GM12891 (cell line): ENCODE data around the gene NMT2.

Experiments used
- DNase-seq: peaks from one replicate; pipeline ENCODE4 v3.0.0; 2011; ENCODE audit warnings: low spot score; ENCODE audit not compliant: insufficient read length
- FAIRE-seq: peaks from 2 replicates; lab custom pipeline; 2011; peaks lifted over from hg19 to GRCh38; lab: Jason Lieb, UNC
- PAX5 ChIP-seq: IDR thresholded peaks from 2 replicates; pipeline ENCODE4 v1.6.1; 2011; ENCODE audit warnings: low read length, moderate library complexity, mild to moderate bottlenecking; ENCODE audit not compliant: insufficient read depth, severe bottlenecking
- POLR2A ChIP-seq: IDR thresholded peaks from 2 replicates; pipeline ENCODE4 v1.6.1; 2011; ENCODE audit warnings: low read depth, low read length, control low read depth
- POLR2AphosphoS5 ChIP-seq: IDR thresholded peaks from 2 replicates; pipeline ENCODE4 v1.6.1; 2011; ENCODE audit warnings: low read depth, low read length, control low read depth
- POU2F2 ChIP-seq: IDR thresholded peaks from 2 replicates; pipeline ENCODE4 v1.6.1; 2011; ENCODE audit warnings: low read depth, mild to moderate bottlenecking, control low read depth, low read length, moderate library complexity
- SPI1 ChIP-seq: IDR thresholded peaks from 2 replicates; pipeline ENCODE4 v1.6.1; 2011; ENCODE audit warnings: low read depth, low read length, control low read depth
- TAF1 ChIP-seq: IDR thresholded peaks from 2 replicates; pipeline ENCODE4 v1.6.1; 2011; ENCODE audit warnings: low read depth, low read length, control low read depth

The NMT2 gene

DNA sequence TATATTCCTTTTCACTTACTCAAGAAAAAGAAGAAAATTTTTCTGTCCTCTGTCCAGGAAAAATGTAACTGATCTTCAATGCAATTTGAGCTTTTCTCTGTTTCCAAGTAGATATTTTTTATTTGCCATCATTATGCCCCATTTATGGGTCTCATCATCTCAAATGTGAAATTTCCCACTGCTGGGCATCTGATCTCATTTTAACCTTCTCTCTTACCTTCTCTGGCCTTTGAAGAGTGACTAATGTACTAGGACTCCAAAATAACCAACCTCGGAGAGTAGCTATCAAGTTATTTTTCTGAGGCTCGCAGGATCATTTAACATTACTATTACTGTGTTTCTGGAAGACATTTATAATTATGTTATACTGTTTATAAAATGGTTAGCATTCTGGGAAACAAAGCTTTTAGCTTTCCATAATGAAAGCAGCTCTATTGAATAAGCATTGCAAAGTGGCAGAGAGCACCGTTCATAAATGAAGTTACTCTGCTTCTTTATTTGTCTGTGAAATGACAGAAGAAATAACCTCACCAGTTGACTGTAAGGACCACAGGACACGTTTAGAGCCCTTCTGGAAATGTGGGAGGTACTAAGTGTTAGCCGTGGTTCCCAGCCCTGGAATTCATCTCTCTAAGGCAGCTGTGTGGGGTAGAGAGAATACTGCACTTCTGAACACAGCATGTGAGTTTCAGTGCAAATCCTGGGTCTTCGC is 33.3 kb upstream of the NMT2 start:
- DNase-seq (no peak), FAIRE-seq (no peak)
- TF ChIP-seq SPI1 (no peak), POU2F2 (no peak), TAF1 (no peak), PAX5 (no peak), POLR2A (no peak), POLR2AphosphoS5 (no peak)

DNA sequence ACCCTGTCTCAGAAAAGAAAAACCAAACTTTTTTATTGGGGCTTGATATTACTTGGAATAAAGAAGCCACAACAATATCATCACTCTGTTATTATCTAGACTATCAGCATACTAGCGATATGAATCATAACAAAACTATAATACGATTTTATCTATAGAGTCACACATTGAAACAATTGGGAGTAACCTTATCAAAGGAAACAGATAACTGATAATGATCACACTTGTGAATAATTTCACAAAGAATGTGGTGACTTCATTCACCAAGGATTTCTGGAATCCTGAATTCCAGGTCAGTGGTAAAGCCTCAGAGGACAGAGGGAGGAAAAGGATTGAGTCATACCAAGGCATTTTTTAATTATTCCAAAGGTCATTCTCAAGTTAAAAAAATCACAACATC is 32.1 kb upstream of the NMT2 start:
- DNase-seq, result no peak
- TF ChIP-seq POLR2AphosphoS5, result no peak
- TF ChIP-seq SPI1, result no peak
- no peak for TF ChIP-seq TAF1
- no peak for TF ChIP-seq POU2F2
- no peak for TF ChIP-seq PAX5
- no peak for TF ChIP-seq POLR2A
- no peak for FAIRE-seq

DNA sequence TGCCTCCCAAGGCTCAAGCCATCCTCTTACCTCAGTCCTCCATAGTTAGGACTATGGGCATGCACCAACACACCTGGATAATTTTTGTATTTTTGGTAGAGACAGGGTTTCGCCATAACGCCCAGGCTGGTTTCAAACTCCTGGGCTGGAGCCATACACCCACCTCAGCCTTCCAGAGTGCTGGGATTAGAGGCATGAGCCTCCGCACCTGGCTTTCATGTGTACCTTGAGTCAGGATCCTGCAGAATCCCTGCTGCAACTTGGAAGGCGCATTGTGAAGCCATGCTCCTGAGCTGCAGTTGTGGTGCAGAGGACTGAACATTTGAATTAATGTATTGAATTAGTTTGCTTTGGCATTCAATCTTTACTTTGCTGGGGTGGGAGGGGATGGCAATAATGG is 29.4 kb upstream of the NMT2 start:
- no peak for FAIRE-seq

DNA sequence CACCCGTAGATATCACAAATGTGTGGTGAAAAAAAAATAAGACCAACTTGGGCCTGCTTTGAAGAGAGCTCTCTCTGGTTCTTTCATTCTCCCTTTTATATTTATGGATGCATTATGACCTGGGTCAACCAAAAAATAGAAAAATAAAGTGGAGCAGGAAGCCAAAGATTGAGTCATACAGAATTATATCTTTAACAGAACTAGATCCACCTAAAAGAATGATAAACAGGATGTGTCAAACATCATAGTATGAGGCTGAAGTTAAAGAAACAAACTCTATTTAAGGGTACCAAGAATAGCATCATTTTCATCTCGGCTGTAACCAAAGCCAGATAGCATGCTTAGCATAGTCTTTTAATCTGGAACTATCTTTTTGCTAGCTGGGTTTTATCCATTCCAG is 28.8 kb upstream of the NMT2 start:
- no peak for TF ChIP-seq POLR2A
- no peak for TF ChIP-seq PAX5
- no peak for TF ChIP-seq POLR2AphosphoS5
- TF ChIP-seq TAF1, result no peak
- FAIRE-seq (no peak), DNase-seq (no peak)

More for the DNA sequence above, 29.4 kb upstream of the NMT2 start:
- DNase-seq, result no peak
- TF ChIP-seq POLR2A, result no peak
- no peak for TF ChIP-seq PAX5
- TF ChIP-seq POU2F2, result no peak
- no peak for TF ChIP-seq SPI1
- no peak for TF ChIP-seq POLR2AphosphoS5
- no peak for TF ChIP-seq TAF1

DNA sequence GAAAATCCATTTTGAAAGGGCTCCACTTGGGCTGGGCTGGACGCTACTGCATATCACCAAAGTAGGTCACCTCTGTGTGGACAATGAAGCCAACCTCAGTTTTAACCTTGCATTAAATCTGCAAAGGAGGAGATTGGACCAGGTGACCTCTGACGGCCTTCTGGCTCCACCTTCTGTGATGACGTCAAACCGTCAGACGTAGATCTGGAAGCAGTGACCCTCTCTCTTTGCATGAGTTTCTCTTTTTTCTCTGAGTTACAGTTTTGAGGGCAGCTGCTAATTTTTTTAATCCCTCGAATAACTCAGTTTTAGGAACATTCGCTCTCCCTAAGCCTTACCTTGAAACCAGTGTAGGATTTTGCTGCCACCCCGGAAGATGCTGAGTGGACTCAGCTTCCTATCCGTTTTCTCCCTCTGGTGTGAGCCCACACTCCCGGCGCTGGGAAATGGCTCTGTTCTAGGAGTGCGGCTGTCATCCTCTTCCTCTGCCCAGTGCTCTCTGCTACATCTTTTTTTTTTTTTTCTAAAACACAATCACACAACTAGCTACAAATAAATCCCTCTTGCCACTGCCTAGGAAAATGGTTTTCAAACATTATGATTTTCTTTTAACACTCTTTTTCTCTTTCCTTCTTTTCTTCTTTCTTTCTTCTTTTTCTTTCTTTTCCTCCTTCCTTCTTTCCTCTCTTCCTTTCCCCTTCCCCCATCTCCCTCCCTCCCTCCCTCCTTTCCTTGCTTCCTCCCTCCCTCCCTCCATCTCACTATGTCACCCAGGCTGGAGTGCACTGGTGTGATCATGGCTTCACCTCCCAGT is 27.7 kb upstream of the NMT2 start:
- DNase-seq (no peak), FAIRE-seq (no peak)
- TF ChIP-seq POLR2A, result no peak
- TF ChIP-seq POU2F2, result no peak
- TF ChIP-seq POLR2AphosphoS5, result no peak
- no peak for TF ChIP-seq TAF1
- no peak for TF ChIP-seq SPI1
- no peak for TF ChIP-seq PAX5

DNA sequence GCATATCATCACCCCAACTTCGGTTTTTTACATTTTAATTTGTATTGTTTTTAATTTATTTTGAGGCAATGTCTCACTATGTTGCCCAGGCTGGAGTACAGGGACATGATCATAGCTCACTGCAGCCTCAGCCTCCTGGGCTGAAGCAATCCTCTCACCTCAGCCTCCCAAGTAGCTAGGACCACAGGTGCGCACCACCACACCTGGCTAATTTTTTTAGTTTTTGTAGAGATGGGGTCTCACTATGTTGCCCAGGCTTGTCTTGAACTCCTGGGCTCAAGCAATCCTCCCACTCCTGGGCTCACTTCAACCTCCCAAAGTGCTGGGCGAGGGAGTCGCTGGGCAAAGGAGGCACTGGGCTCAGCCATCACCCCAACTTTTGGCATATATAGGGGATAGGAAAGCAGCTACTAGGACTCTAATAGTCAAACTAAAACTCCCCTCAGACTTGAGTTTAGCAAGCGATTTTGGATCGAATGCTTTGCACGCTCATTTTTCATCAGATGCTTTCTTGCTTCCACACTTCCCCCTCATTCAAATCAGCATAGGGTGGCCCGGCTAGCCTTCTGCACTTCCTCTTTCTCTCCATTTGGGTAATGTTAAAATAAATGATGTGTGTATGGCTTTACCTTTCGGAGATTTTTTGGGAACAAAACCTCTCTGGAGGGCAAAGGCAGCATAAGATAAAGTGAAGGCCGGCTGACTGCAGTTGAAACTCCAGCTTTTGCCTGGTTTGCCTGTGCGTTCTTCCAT is 20.8 kb upstream of the NMT2 start:
- TF ChIP-seq SPI1, result peak; percentile 94
- no peak for TF ChIP-seq POU2F2
- TF ChIP-seq TAF1, result no peak
- DNase-seq (no peak), FAIRE-seq (no peak)

DNA sequence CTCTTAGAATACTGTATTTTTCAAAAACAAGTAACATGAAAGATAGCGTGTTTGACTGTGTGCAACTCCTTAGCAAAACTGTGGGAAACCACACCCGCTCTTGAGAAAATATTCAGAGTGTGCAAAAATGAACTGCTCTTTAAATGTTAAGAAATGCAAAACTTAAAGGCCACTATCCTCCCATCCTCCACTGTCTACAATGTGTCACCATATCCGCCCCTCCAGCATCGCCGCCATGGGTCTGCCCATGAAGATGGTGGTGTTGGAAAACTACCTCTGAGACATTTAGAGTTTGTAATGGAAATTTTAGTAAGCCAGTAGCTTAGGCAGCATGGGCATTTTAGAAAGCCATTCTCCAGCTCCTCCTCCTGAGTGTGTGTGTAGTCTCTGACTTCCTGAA is 20.1 kb upstream of the NMT2 start:
- DNase-seq, result no peak
- TF ChIP-seq POLR2A, result no peak
- no peak for TF ChIP-seq POU2F2
- no peak for TF ChIP-seq PAX5
- TF ChIP-seq TAF1, result no peak
- no peak for TF ChIP-seq SPI1
- no peak for TF ChIP-seq POLR2AphosphoS5
- FAIRE-seq, result no peak

DNA sequence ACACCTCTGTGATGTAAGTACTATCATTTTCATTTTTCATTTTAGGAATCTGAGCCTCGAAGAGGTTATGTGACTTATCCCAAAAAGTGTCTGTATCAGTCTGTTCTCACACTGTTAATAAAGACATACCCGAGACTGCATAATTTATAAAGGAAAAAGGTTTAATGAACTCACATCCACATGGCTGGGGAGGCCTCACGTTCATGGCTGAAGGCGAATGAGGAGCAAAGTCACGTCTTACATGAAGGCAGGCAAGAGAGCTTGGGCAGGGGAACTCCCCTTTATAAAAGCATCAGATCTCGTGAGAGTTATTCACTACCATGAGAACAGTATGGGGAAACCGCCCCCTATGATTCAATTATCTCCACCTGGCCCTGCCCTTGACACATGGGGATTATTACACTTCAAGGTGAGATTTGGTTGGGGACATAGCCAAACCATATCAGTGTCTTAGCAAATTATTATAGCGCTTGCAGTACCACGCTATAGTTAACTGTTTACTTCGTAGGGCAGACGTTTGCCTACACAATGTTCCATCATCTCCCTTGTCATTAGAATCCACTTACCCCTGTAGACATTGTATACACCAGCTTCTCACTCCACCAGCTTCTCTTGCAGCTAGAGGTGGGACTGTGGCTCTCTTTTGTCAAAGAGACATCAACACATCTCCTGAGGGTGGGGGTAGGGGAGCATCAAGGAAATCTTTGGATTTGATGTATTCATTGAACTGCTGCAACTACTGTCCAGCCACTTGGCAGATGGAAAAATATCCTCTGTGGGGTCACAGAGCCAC is 15.4 kb upstream of the NMT2 start:
- FAIRE-seq (no peak), DNase-seq (no peak)
- TF ChIP-seq POU2F2, result no peak
- TF ChIP-seq TAF1, result no peak
- no peak for TF ChIP-seq SPI1
- TF ChIP-seq PAX5, result no peak
- TF ChIP-seq POLR2AphosphoS5, result no peak
- TF ChIP-seq POLR2A, result no peak
